GM23338 (cell line): ENCODE measurements around the gene KCNT1. TPM values are rescaled to one million over a fixed set of nuclear protein-coding genes. Genes with fewer than 3 reads are reported as not detected.

Experiments used
- ATAC-seq: fragments of 200-7000 bp; cut with Tn5 transposase; 3 replicates; pipeline ENCODE4 v1.9.1; 2020
- DNase-seq: peaks from one replicate; pipeline ENCODE4 v3.0.0-alpha.2; 2015; ENCODE audit warnings: low spot score
- H2AFZ ChIP-seq: fragments of 200-600 bp; sonication (generic); 2 replicates; pipeline ENCODE4 v1.8.0; 2016; ENCODE audit warnings: antibody characterized with exemption, mild to moderate bottlenecking, moderate library complexity
- H3F3A ChIP-seq: fragments of 200-600 bp; sonication (generic); replicated peaks from 2 replicates; pipeline ENCODE4 v1.8.0; 2017; ENCODE audit warnings: antibody characterized with exemption, mixed run types, low read depth
- H3K27ac ChIP-seq: fragments of 200-600 bp; sonication (generic); 2 replicates; pipeline ENCODE4 v1.6.1; 2016; ENCODE audit warnings: low read depth
- H3K27me3 ChIP-seq: fragments of 200-600 bp; sonication (generic); 2 replicates; pipeline ENCODE4 v1.8.0; 2016; ENCODE audit warnings: mild to moderate bottlenecking, mixed run types, moderate library complexity; ENCODE audit not compliant: insufficient read depth
- H3K36me3 ChIP-seq: fragments of 200-600 bp; sonication (generic); 2 replicates; pipeline ENCODE4 v1.8.0; 2016; ENCODE audit warnings: mild to moderate bottlenecking; ENCODE audit not compliant: insufficient read depth
- H3K4me1 ChIP-seq: fragments of 200-600 bp; sonication (generic); 2 replicates; pipeline ENCODE4 v1.8.0; 2016; ENCODE audit warnings: mild to moderate bottlenecking, moderate library complexity; ENCODE audit not compliant: insufficient read depth
- H3K4me2 ChIP-seq: fragments of 200-600 bp; sonication (generic); 2 replicates; pipeline ENCODE4 v1.7.1; 2017; ENCODE audit warnings: mixed run types
- H3K4me3 ChIP-seq: fragments of 200-600 bp; sonication (generic); 2 replicates; pipeline ENCODE4 v1.6.1; 2016; ENCODE audit warnings: mixed run types
- H3K79me2 ChIP-seq: fragments of 200-600 bp; sonication (generic); replicated peaks from 2 replicates; pipeline ENCODE4 v1.8.0; 2017; ENCODE audit warnings: mild to moderate bottlenecking; ENCODE audit not compliant: insufficient read depth
- H3K9me2 ChIP-seq: fragments of 200-600 bp; sonication (generic); 2 replicates; pipeline ENCODE4 v1.8.0; 2017; ENCODE audit not compliant: insufficient read depth
- H4K20me1 ChIP-seq: fragments of 200-600 bp; sonication (generic); replicated peaks from 2 replicates; pipeline ENCODE4 v1.8.0; 2017; ENCODE audit warnings: mild to moderate bottlenecking; ENCODE audit not compliant: insufficient read depth
- H3K27ac Mint-ChIP-seq: 2 replicates; pipeline ENCODE4 v1.8.0; 2020; ENCODE audit warnings: inconsistent platforms, mild to moderate bottlenecking, moderate library complexity, mixed read lengths
- H3K27me3 Mint-ChIP-seq: 3 replicates; pipeline ENCODE4 v1.8.0; 2022; ENCODE audit warnings: low read depth, mild to moderate bottlenecking, moderate library complexity, mixed read lengths, inconsistent platforms; ENCODE audit not compliant: insufficient read depth, poor library complexity
- H3K36me3 Mint-ChIP-seq: 3 replicates; pipeline ENCODE4 v1.8.0; 2021; ENCODE audit warnings: low read depth, mild to moderate bottlenecking, inconsistent platforms, moderate library complexity, mixed read lengths
- H3K4me1 Mint-ChIP-seq: 3 replicates; pipeline ENCODE4 v1.8.0; 2020; ENCODE audit warnings: mild to moderate bottlenecking, inconsistent platforms, mixed read lengths
- H3K4me3 Mint-ChIP-seq: 3 replicates; pipeline ENCODE4 v1.8.0; 2021; ENCODE audit warnings: moderate library complexity, mild to moderate bottlenecking, inconsistent platforms, mixed read lengths
- H3K9me3 Mint-ChIP-seq: 3 replicates; pipeline ENCODE4 v1.8.0; 2020; ENCODE audit warnings: moderate library complexity, mild to moderate bottlenecking, inconsistent platforms, mixed read lengths
- CREB1 ChIP-seq: fragments of 250-450 bp; sonication (Bioruptor Pico); IDR thresholded peaks from 2 replicates; pipeline ENCODE4 v1.5.0; 2020; ENCODE audit warnings: low read depth, mild to moderate bottlenecking, moderate library complexity
- CTCF ChIP-seq, 2 experiments: fragments of 200-600 bp in 1 of 2; sonication (generic) in 1 of 2; conservative IDR thresholded peaks; 2 replicates each; pipeline versions ENCODE4 v1.5.1 to v1.6.1; 2016 to 2017; ENCODE audit warnings: antibody characterized with exemption in 2 of 2, low read depth in 2 of 2, mild to moderate bottlenecking in 2 of 2, moderate library complexity in 1 of 2
- EZH2phosphoT487 ChIP-seq: fragments of 200-600 bp; sonication (generic); IDR thresholded peaks from one replicate; pipeline ENCODE4 v1.8.1; 2018; ENCODE audit warnings: antibody characterized with exemption; ENCODE audit not compliant: unreplicated experiment
- JUNB ChIP-seq: IDR thresholded peaks from one replicate; pipeline ENCODE4 v1.6.1; 2016; ENCODE audit warnings: antibody characterized with exemption; ENCODE audit not compliant: unreplicated experiment
- POLR2AphosphoS5 ChIP-seq: IDR thresholded peaks from 2 replicates; pipeline ENCODE4 v1.6.1; 2016; ENCODE audit warnings: antibody characterized with exemption, low read depth
- STAT1 ChIP-seq: IDR thresholded peaks from one replicate; pipeline ENCODE4 v1.6.1; 2016; ENCODE audit warnings: antibody characterized with exemption; ENCODE audit not compliant: unreplicated experiment
- polyA plus RNA-seq: library from polyadenylated mRNA; unstranded; fragments of >200 nt; fragmentation: Nextera tagmentation; extraction: Ambion mirVana; gene quantifications from 2 replicates; pipeline ENCODE4 v1.2.1, GENCODE V29; 2016
- total RNA-seq: library from RNA; depleted of rRNA; stranded (reverse); fragments of >200 nt; shearing (Covaris generic); gene quantifications from 2 replicates; pipeline ENCODE4 v1.2.3, GENCODE V29; 2014

KCNT1 gene
- total and polyA plus RNA-seq, 2 experiments from 2014 or later: 0.05 to 0.28 TPM

- Mint-ChIP-seq H3K9me3 (no peaks in the 10 kb centered on the region), H3K36me3 (peaks cover 89% of the 10 kb centered on the region), H3K27ac (no peak overlapping the region), H3K27me3 (peaks cover 4% of the 10 kb centered on the region), H3K4me3 (no peak overlapping the region), H3K4me1 (peaks cover 3% of the 10 kb centered on the region; the same call in 1 of the 3 replicates)
- H4K20me1 ChIP-seq: peaks cover 8% of the 10 kb centered on the region
- no peaks in the 10 kb centered on the region for H3K4me1 ChIP-seq
- TF ChIP-seq CREB1 (CRISPR knock-in tag): no peak
- TF ChIP-seq POLR2AphosphoS5: no peak
- no peak for TF ChIP-seq EZH2phosphoT487
- no peaks in the 10 kb centered on the region for H3K9me2 ChIP-seq
- ATAC-seq (no peak), DNase-seq (no peak)
- no peaks in the 10 kb centered on the region for H3K27me3 ChIP-seq
- no peaks in the 10 kb centered on the region for H3K79me2 ChIP-seq
- H3K27ac ChIP-seq: no peak overlapping the region; the same call in 1 of the 2 replicates
- no peak overlapping the region for H3K4me3 ChIP-seq
- H3K36me3 ChIP-seq: peaks cover 10% of the 10 kb centered on the region; the same call in 1 of the 2 replicates
- no peak overlapping the region for H3K4me2 ChIP-seq
- H3F3A ChIP-seq: no peaks in the 10 kb centered on the region
- no peak overlapping the region for H2AFZ ChIP-seq
Observed at GRCh38 chr9:135817951-135818717, 116.1 kb downstream of the KCNT1 start.

- H3K27me3 ChIP-seq: no peaks in the 10 kb centered on the region
- H3K9me3 Mint-ChIP-seq: no peaks in the 10 kb centered on the region
- peaks cover 4% of the 10 kb centered on the region for H3K27me3 Mint-ChIP-seq
- peaks cover 92% of the 10 kb centered on the region for H3K36me3 Mint-ChIP-seq
- 0 out of 2 replicates have a peak overlapping the region, but pooled peaks have one; percentile 39 for H3K27ac Mint-ChIP-seq
- H3K4me1 ChIP-seq: no peaks in the 10 kb centered on the region
- no peaks in the 10 kb centered on the region for H3K9me2 ChIP-seq
- H3K36me3 ChIP-seq: peaks cover 10% of the 10 kb centered on the region; the same call in 1 of the 2 replicates
- H2AFZ ChIP-seq: no peak overlapping the region
- no peak overlapping the region for H3K4me2 ChIP-seq
- peaks cover 8% of the 10 kb centered on the region for H4K20me1 ChIP-seq
- no peak for ATAC-seq
- H3K27ac ChIP-seq: no peak overlapping the region; the same call in 1 of the 2 replicates
- no peak overlapping the region for H3K4me3 Mint-ChIP-seq
- no peaks in the 10 kb centered on the region for H3K79me2 ChIP-seq
- no peaks in the 10 kb centered on the region for H3F3A ChIP-seq
- peaks cover 3% of the 10 kb centered on the region; the same call in 1 of the 3 replicates for H3K4me1 Mint-ChIP-seq
- H3K4me3 ChIP-seq: no peak overlapping the region
- TF ChIP-seq JUNB (no peak), POLR2AphosphoS5 (no peak)
- DNase-seq: no peak
Observed at GRCh38 chr9:135818718-135819475, 116.9 kb downstream of the KCNT1 start.

DNA sequence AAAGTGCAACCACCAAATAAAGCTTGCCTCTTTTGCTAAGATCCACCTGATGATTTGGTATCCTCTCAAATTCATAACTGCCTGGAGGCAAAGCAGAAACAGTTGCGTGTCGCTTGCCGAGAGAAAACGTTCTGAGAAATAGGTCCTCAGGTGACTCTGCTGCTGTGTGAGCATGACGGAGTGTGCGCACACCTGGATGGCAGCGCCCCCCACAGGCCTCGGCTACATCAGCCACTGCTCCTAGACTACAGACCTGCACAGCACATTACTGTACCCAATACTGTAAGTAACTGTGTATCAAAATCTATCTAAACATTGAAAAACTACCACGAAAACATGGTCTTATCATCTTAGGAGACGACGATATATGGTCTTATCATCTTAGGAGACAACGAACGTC lies 117.9 kb downstream of the KCNT1 start:
- Histone ChIP-seq H3K79me2 (peaks cover 5% of the 10 kb centered on the region; the same call in 1 of the 2 replicates), H2AFZ (no peak overlapping the region), H3K4me2 (no peak overlapping the region), H3K4me3 (no peak overlapping the region), H3K9me2 (no peaks in the 10 kb centered on the region), H4K20me1 (peaks cover 14% of the 10 kb centered on the region), H3K4me1 (no peaks in the 10 kb centered on the region), H3K36me3 (peaks cover 8% of the 10 kb centered on the region; the same call in 1 of the 2 replicates), H3F3A (no peaks in the 10 kb centered on the region), H3K27ac (no peak overlapping the region), H3K27me3 (no peaks in the 10 kb centered on the region)
- Mint-ChIP-seq H3K4me1 (peaks cover 3% of the 10 kb centered on the region; the same call in 1 of the 3 replicates), H3K27ac (no peak overlapping the region), H3K27me3 (peaks cover 4% of the 10 kb centered on the region), H3K4me3 (no peak overlapping the region), H3K36me3 (peaks cover 87% of the 10 kb centered on the region), H3K9me3 (no peaks in the 10 kb centered on the region)
- ATAC-seq: peak; percentile 86
- no peak for TF ChIP-seq STAT1
- TF ChIP-seq CTCF (conservative IDR thresholded peaks at IDR 0.05; ENCODE audit: low read depth in 2 of 2): peak; percentile 65 to 69
- DNase-seq: peak; percentile 59
